Stimulated activated CD4-positive, alpha-beta T cell treated with anti-CD3 and anti-CD28 coated beads, Interleukin-2, amount 100 ng/mL, for 24 hours (primary cell): Measurements from ENCODE around the gene ISOC2.
"Not testable (repeated sequence)": the region's sequence is repeated elsewhere in the genome, so short reads cannot be mapped to it uniquely, and the experiment has no call there.

ENCODE experiments used
- DNase-seq, 2 donors: peaks; one replicate each; pipeline ENCODE4 v3.0.0-alpha.2; 2020

ISOC2 gene

DNA sequence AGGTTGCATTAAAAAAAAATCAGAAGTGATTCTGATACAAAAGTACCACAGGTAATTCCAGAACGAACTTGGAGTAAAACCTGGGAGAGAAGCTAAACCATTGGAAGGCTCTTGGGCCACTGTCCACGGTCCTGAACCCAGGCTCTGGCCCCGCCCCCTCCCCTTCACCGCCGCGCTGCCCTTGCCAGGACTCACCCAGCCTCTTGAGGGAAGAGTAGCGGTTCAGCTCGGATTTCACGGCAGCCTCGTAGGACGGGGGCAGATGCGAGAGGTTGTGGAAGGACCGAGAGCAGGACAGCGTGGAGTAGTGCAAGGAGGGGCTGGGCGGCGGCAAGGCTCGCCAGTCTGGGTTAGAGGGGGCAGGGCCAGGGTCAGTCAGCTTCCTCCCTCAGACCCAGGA, 24.0 kb downstream of the ISOC2 start:
- no peak for DNase-seq

GRCh38 chr19:55436847-55437246, 24.6 kb downstream of the ISOC2 start:
- no peak for DNase-seq

DNA sequence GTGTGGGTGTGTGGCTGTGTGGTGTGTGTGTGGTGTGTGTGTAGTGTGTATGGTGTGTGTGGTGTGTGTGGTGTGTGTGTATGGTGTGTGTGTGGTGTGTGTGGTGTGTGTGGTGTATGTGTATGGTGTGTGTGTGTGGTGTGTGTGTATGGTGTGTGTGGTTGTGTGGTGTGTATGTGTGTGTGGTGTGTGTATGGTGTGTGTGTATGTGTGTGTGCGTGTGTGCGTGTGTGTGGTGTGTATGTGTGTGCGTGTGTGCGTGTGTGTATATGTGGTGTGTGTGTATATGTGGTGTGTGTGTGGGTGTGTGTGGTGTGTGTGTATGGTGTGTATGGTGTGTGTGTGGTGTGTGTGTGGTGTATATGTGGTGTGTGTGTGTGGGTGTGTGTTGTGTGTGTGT, 26.4 kb downstream of the ISOC2 start:
- DNase-seq = no peak

GRCh38 chr19:55434356-55434919, 27.0 kb downstream of the ISOC2 start:
- DNase-seq = no peak

DNA sequence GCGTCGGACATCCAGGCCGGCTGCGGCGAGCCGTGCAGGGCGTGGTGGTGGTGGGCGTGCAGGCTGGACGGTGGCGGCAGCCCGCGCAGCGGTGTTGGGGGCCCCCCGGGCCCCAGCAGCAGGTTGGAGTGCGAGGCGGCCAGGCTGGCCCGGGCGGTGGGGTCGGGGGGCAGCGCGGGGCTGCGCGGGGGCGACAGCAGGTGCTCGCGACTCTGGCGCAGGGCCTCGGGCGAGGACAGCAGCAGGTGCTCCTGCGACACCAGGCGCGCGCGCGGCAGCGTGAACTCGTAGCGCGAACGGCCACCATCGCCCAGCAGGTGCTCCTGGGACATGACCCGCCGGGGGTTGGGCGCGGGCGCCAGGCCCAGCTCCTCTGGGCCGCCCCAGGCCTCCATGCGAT, 28.1 kb downstream of the ISOC2 start:
- DNase-seq = no peak

- no peak for DNase-seq
Observed at GRCh38 chr19:55432241-55432959, 29.0 kb downstream of the ISOC2 start.

DNA sequence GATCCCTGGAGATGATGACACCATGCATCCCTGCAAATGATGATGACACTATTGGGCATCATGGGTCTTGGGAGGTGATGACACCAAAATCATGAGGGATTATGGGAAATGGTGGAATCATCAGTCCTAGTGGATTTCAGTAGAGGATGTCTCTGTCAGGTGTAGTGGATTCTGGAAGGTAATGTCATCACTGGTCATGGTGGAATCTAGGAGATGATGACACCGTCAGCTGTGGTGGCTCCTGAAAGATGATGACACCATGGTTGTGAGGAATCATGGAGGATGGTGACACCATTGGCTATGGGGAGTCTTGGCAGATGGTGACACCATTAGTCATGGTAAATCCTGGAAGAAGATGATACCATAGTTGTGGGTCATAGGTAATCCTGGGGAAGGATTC, 30.3 kb downstream of the ISOC2 start:
- no peak for DNase-seq

GRCh38 chr19:55426042-55426441, 35.4 kb downstream of the ISOC2 start:
- no peak for DNase-seq

GRCh38 chr19:55424518-55424917, 36.9 kb downstream of the ISOC2 start:
- DNase-seq = no peak

DNA sequence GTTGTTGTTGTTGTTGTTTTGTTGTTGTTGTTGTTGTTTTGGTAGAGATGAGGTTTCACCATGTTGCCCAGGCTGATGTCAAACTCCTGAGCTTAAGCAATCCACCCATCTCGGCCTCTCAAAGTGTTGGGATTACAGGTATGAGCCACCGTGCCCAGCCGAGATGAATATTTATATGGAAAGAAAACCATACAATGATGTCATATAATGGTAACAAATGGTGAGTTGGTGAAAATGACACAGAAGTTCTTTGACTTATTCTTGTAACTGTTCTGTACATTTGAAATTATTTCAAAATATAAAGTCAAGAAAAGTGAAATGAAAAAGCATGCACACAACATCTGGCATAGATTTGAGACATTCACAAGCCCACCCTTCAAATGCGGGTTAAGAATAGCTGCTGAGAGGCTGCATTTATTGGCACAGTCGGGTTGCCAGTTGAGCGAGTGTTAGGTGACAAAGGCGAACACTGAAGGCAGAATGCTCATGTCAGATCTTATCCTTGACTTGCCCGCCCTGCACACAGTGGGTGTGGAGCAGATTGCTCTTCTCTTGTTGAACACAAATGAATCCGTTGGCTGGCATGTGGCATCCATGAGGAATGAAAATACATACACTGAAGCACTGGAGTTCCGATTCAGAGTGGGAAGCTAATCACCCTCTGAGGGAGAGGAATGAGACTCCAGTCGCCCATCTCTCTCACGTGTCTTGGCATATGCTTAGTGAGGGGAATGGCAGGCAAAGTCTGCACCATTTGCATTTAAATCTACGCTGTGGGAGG, 38.0 kb downstream of the ISOC2 start:
- DNase-seq = no peak

GRCh38 chr19:55421281-55421680, 40.2 kb downstream of the ISOC2 start:
- DNase-seq = not testable (repeated sequence)

DNA sequence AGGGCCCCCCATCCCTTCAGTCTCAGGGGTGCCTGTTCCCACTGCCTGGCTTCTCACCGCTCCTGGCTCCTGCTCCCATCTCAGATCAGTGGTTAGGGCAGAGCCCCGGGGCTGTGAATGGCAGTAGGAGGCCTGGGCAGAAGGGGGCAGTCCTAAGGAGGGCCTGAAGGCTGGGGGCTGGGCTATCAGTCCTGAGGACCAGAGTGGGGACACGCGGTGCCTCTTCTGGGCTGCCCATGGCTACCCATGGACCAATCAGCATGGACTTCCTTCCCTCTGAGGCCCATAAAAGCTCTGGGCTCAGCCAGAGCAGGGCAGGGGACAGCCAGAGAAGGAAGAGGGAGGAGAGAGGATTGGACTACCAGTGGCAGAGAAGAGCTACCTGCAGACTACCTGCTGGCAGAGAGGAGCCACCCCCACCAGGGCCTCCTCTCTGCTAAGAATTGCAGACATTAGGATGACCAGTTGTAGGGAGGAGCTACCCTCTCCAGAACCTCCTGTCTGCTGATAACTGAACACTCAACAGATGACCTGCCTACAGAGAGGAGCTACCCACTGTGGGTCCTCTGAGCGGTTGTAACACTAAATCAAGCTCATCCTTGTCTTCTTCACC, 41.7 kb downstream of the ISOC2 start:
- DNase-seq = no peak

DNA sequence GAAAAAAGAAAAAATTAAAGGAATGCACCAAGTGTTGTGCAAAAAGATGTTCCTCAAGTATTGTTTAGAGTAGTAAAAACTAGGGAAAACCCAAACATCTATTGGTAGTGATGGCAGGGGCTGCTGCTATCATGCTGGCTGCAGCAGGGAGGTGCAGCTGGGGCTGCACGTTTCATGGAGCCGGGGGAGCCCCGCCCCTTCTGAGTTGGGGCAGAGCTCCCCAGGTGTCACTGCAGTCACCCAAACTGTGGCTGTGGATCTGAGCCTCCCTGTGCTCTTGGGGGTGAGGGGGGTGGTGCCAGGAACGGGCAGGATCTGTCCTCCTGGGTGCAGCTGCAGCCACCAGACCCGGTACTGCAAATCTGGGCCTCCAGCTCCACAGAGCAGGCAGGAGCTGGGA, 42.3 kb downstream of the ISOC2 start:
- DNase-seq = no peak

- DNase-seq = peak; percentile 49 to 63
Observed at GRCh38 chr19:55418185-55418584, 43.3 kb downstream of the ISOC2 start.

DNA sequence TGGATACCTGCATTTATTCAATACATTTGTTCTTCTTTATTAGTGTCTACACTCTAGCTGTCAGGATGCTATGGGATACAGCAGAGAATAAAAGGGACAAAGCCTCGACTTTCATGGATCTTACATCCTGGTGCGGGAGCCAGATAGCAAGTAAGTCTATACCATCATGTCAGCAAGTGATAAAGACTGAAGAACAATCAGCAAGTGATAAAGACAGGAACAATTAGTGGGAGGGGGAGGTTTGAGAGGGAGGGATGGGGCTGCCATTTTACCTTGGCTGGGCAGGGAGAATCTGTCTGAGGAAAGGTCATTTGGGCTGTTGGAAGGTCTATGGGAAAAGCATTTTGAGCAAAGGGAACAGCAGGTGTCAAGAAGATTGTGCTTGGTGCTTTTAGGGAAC, 51.3 kb downstream of the ISOC2 start:
- no peak for DNase-seq

DNA sequence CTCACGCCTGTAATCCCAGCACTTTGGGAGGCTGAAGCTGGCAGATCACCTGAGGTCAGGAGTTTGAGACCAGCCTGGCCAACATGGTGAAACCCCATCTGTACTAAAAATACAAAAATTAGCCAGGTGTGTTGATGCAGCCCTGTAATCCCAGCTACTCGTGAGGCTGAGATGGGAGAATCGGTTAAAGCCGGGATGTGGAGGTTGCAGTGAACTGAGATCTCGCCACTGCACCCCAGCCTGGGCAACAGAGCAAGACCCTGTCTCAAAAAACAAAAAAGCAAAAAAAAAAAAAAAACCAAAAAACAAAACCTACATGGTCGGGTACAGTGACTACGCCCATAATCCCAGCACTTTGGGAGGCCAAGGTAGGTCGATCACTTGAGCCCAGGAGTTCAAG, 52.3 kb downstream of the ISOC2 start:
- DNase-seq = not testable (repeated sequence)

- no peak for DNase-seq
Observed at GRCh38 chr19:55408533-55408872, 52.9 kb downstream of the ISOC2 start.

GRCh38 chr19:55407800-55408532, 53.5 kb downstream of the ISOC2 start:
- peak; percentile 95 to 96 for DNase-seq

DNA sequence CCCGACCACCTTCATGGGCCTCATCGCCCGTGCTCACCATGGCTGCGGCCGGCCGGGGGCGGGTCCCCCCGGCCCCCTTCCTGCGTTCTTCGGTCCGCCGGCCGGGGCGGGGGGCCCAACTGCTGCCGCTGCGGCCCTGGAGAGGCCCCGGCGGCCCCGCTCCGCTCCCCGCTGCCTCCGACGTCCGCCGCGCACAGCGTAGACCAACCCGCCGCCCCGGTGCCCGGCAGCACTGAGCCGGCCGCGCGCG, 54.0 kb downstream of the ISOC2 start, which contains the start of gene UBE2S:
Gene UBE2S, minus strand, starts transcription at position 239 of the 250 bp plus-strand sequence. Its CDS starts 199 bp downstream, at position 40.
- not testable (repeated sequence) for DNase-seq

GRCh38 chr19:55406826-55407549, 54.5 kb downstream of the ISOC2 start:
- no peak for DNase-seq

DNA sequence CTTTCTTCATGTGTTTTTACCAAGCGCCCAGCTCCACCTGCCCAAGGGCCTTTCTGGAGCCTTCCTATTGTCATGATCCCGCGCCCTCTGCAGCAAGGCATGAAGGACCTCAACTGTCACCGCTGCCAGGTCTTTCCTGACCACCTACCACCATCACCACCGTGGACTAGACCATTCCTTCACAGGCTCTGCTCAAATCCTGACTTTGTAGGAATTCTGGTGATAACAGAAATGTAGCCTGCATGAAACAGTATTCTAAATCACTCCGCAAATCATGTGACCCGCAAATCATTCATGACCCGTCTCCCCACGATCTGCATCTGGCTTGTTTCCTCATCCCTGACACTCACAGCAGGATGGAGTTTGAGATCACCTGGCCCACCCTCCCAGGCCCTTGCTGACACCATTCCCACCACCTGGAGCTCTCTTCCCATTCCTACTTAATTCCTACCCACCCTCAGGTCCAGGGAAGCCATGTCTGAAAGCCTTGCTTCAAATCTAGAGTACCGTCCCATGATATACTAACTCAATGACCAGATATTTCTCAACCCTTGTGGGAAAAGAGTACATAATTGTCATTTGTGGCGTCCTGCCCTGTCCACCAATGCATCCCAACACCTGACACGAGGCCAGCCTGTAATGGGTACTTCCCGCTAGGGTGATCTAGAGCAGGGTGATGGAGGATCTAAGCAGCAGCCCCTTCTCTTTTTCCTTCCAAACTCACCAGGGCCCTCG, 55.2 kb downstream of the ISOC2 start:
- DNase-seq = no peak

DNA sequence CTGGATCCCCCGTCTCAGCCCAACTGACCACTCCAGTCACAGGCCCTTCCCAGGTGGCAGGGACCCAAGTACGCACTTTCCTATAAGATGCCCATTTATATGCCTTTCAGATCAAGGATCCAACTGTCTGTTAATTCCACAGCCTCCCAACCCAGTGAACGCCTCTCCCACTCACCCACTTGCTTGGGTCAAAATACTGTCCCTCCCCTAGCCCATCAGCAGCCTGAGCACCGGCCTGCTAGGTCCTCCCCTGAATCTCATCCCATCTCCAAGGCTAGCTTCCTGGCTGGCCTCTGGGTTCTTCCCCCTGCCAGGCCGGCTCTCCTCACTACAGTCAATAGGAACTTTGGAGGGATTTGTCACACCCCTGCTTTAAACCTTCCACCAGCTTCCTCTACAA, 55.8 kb downstream of the ISOC2 start:
- DNase-seq = no peak
